Body of pancreas (tissue), 4 donors: ENCODE data around the gene LAMA2.

Source experiments
- POLR2A ChIP-seq, 3 donors: fragments of 450-650 bp; IDR thresholded peaks; one replicate each; pipeline ENCODE4 v1.6.1; 2016; ENCODE audit warnings: antibody characterized with exemption in 3 of 3, mild to moderate bottlenecking in 2 of 3
- TF ChIP-seq, protein P1 (sequence below), 7 experiments: fragments of 450-650 bp in 4 of 7; fragments of 200-600 bp in 3 of 7; sonication (generic) in 3 of 7; IDR thresholded peaks; one replicate each; pipeline ENCODE4 v1.5.1; 2016 to 2019; ENCODE audit warnings: antibody characterized with exemption in 7 of 7

DNA sequence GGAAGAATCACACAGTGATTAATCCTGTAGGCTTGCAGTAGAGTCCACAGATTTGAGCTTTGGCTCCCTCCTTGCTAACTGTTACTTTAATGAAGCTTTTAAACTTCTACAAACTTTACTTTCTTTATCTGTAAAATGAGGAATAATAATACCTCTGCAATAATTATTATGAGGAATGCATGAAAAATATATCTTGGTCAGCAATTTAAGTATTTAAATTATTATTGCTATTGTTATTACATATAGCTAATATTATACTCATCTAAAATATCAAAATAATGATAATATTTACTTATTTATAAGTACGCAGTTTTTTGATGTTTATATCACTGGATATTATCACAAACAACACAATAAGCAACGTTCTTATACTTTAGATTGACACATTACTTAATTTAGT, 38.3 kb upstream of the LAMA2 start:
- TF ChIP-seq, protein P1, sequence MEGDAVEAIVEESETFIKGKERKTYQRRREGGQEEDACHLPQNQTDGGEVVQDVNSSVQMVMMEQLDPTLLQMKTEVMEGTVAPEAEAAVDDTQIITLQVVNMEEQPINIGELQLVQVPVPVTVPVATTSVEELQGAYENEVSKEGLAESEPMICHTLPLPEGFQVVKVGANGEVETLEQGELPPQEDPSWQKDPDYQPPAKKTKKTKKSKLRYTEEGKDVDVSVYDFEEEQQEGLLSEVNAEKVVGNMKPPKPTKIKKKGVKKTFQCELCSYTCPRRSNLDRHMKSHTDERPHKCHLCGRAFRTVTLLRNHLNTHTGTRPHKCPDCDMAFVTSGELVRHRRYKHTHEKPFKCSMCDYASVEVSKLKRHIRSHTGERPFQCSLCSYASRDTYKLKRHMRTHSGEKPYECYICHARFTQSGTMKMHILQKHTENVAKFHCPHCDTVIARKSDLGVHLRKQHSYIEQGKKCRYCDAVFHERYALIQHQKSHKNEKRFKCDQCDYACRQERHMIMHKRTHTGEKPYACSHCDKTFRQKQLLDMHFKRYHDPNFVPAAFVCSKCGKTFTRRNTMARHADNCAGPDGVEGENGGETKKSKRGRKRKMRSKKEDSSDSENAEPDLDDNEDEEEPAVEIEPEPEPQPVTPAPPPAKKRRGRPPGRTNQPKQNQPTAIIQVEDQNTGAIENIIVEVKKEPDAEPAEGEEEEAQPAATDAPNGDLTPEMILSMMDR (IDR thresholded peaks at IDR 0.05), result no peak
- TF ChIP-seq POLR2A (IDR thresholded peaks at IDR 0.05), result no peak
